Measurements from ENCODE around the gene VEGFB.
"Not testable (repeated sequence)": the region's sequence is repeated elsewhere in the genome, so short reads cannot be mapped to it uniquely, and the experiment has no call there.

VEGFB gene

DNA sequence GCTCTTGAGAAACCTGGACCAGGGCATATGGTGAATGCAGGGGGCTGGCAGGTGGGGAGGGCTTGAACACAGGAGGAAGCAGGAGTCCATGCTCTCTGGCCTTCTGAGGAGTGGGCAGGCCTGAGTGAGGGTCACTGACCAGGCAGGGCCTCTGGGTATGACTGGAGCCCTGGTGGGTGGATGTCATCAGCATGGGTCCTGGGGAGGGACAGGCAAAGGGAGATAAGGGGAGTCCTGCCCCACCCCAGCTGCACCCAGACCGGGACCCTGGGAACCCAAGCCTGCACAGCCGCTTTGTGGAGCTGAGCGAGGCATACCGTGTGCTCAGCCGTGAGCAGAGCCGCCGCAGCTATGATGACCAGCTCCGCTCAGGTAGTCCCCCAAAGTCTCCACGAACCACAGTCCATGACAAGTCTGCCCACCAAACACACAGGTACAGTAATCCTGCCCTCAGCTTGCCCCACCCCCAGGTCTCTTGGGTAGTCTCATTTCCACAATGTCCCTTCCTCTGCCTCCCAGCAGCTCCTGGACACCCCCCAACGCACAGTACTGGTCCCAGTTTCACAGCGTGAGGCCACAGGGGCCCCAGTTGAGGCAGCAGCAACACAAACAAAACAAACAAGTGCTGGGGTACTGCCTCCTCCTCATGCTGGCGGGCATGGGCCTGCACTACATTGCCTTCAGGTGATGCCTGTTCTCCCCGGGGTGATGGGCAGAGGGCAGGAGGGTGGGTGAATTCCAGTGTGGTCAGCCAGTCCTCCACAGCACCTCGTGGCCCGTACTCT lies 2.0 kb upstream of the VEGFB start:
- no peak for DNase-seq

DNA sequence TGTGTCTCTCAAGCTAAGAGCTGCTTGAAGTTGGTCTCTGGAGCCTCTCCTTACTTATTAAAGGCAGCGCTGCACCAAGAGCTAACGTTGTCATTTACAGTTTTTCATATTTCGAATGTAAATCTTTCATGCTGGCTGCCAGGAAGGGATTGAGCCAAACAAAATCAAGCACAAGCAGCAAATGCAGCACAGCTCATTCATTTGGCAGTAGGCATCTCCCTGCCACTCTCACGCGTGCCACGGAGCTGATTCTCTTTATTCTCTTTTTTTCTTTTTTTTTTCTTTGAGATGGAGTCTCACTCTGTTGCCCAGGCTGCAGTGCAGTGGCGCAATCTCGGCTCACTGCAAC lies 1.4 kb upstream of the VEGFB start:
- DNase-seq, result no peak

DNA sequence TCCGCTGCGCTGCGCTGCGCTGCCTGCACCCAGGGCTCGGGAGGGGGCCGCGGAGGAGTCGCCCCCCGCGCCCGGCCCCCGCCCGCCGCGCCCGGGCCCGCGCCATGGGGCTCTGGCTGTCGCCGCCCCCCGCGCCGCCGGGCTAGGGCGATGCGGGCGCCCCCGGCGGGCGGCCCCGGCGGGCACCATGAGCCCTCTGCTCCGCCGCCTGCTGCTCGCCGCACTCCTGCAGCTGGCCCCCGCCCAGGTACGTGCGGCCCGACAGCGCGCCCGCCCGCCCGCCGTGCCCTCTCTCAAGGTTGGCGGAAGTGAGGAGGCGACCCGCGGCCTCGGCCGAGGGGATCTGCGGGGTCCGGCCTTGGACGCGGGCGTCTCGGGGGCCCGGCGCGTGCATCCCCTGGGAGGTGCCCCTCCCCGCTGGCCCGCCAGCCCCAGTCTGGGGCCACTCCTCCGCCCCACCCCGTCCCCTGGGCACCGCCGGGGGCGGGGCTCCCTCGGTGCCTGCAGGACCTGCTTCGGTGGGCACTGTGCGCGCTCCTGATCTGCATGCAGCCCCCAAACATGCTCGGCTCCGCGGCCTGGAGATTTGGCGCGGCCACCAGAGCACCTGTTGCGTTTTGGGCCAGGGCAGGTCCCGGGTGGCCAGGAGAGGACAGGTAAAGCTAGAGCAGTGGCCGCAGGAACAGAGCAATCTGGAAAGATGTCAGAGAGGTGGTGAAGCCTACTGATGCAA lies 429 bp downstream of the VEGFB start:
- peak; percentile 30 for DNase-seq

DNA sequence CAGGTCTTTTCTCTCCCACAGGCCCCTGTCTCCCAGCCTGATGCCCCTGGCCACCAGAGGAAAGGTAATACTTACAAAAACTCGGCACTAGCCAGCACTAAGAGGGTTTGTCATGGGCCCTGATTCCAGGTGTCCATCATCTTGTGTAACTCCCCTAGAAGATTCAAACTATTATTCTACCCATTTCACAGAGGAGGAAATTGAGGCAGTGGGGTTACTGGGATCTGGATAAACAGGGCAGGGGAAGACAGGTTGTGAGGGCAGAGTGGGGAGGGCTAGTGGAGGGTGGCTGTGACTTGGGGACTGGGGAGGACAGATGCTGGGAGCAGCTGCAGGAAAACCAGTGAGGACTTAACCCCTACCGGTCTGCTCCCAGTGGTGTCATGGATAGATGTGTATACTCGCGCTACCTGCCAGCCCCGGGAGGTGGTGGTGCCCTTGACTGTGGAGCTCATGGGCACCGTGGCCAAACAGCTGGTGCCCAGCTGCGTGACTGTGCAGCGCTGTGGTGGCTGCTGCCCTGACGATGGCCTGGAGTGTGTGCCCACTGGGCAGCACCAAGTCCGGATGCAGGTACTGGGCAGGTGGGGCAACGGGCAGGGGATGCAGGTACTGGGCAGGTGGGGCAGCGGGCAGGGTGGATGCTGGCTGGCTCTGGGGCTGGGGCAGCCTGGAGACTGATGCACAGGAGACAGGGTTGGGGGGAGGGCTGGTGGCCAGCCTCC lies 1.2 kb downstream of the VEGFB start:
- peak; percentile 32 for DNase-seq

DNA sequence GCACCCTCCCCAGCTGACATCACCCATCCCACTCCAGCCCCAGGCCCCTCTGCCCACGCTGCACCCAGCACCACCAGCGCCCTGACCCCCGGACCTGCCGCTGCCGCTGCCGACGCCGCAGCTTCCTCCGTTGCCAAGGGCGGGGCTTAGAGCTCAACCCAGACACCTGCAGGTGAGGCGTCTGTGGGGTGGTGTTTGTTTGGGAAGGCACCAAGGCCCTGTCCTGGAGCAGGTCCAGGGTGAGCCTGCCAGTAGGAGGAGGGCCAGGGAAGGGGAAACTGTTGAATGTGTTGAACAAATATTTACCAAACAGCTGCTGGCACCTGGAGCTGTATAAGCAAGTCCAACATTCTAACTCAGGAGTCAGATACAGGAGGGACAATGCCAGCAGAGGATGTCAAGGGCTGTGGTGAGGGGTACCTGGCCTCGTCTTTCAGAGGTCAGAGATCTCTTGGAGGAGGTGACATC lies 3.1 kb downstream of the VEGFB start:
- peak; percentile 98 for DNase-seq

DNA sequence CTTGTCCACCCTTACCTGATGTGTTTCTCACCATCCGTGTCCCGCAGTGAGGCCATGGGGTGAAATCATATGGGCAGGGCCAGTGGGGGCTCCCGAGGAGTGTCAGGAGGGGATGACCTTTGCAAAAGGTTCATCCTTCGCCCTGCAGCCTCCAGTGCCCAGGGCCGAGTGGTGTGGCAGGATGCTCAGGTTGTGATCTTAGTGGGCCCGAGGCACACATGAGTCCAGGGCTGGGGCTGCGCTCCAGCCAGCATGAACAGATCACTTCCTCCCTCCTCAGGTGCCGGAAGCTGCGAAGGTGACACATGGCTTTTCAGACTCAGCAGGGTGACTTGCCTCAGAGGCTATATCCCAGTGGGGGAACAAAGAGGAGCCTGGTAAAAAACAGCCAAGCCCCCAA lies 3.7 kb downstream of the VEGFB start:
- DNase-seq, result peak; percentile 28

DNA sequence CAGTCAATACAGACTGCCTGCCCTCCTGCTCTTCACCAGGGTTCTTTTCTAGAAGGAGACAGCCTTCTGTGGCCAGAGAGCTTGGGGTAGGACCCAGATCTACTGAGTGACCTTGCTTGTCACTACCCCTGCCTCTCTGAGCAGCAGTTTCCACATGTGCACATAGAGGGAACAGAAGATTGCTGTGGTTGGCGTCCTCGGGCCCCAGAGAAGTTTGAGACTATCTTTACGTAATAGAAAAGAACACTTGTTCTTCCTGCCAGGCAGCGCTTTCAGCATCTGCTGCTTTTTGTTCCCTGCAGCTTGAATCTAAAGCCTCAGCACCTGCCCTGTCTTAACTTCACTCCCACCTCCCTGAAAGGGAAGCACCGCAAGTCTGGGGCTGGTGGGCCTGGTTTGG lies 4.6 kb downstream of the VEGFB start:
- DNase-seq, result no peak

DNA sequence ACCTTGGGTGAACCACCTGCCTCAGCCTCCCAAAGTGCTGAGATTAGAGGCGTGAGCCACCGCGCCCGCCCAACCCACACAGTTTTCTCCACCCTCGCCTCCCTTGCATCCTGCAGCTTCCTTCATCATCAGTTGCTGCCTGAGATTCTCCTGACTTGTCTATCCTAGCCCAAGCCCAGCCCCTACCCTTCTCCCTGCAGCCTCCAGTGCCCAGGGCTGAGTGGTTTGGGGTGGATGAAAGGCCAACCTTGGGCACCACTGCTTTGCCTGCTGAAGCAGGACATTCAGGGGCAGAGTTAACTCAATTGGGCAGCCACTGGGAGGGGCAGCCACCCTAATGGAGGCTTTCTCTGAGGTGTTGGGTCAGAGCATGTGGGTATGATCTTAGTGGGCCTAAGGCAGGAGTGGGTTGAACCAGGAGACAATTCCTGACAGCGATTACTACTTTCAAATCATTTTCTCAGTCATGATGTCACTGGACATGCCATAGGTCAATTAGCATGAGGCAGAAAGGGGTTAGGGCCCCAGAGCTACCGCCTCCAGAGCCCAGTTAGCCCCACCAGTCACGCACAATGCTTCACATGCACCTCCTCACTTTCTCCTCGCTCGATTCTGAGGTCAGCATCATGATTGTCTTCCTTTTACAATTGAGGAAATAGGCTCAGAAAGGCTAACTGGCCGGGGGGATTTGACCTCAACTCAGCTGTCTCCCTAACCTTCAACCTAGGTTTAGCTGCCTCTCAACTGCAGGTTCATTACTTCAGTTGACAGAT lies 5.5 kb downstream of the VEGFB start:
- DNase-seq, result peak; percentile 82

DNA sequence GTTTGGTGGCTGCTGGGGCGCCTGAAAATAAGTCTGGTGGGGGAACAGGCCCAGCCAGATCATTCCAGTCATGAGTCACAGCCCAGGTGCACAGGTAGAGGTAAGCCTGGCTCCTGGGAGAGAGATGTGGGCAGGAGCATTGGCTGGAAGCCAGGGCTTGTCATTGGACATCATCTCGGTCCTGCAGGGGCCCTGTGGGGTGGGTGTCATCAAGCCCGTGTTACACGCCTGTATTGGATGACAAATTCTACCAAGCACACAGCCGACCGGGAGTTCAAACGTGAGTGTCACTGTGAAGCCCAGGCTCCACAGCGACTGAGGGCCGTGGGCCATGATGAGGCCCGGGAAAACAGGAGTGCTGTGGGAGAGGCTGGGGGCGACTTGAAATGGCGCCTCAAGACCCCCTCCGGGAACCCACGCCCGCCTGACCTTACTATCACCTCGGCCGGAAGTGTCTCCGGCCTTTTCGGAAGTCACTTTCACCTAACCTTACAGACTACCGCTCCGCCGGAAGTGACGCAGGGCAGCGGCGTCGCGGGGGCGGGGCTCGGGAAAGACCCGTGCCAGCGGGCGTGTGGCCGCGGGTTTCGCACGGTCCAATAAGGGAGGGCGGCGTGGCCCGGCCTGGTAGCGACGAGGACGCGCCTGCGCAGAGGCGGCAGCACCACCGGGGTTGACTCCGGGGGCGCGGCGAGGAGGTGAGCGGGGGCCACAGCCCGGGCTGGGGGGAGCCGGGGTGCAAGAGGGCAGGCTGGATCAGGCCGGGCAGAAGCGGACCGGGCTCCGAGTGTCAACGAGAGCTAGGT lies 6.3 kb downstream of the VEGFB start, which contains the start of gene FKBP2:
Gene FKBP2, plus strand, starts transcription at position 661 of the 806 bp plus-strand sequence. CDS start 1,293 bp downstream, outside the sequence.
- DNase-seq, result peak; percentile 95

DNA sequence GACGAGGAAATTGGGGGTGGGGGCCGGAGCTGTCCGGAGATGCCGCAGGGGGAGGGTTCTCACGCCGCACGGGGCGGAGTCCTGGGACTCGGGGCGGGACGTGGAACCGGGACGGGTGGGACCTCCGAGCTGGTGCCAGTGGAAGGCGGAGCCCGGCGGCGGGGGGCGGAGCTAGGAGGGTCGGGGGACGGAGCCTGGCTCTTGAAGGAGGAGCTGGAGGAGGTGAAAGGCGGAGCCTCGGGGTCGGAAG lies 6.8 kb downstream of the VEGFB start:
- peak; percentile 97 for DNase-seq

DNA sequence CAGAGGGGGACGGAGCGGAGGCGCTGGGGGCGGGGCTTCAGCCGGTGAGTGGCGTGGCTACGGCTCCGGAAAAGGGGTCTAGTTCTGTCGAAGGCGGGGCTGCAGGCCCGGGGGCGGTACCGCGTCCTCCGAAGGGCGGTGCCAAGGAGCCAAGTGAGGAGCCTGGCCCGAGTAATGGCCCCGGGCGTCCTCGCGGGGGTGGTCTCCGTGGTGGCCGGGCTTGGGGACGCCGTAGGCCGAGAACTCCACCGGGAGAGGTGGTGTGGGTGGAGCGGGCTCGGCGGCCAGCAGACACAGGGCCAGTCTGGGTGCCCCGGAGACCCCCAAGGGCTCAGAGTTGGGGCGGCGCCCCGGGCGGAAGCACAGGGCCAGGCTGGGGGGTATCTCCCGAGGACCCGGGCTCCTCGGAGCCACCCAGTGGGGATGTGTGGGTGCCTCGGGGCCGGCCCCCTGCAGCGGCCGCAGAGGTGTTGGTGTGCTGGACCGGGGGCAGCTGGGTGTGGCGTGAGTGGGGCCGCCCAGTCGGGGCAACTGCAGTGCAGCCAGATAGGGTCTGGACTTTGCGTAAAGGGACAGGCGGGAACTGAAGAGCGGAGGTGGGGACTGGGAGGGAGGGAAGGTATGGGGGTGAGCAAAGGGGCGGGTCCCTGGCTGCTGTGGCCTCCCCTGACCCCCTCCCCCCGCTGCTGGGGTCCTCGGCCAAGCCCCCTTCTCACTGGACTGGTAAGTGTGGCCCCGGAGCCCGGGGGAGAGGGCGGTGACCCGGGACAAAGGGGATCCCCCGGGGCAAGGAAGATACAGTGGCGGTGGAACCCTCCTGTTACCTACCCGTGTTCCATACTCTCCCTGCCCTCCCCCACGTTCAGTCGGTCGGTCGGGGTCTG lies 7.3 kb downstream of the VEGFB start:
- no peak for DNase-seq

DNA sequence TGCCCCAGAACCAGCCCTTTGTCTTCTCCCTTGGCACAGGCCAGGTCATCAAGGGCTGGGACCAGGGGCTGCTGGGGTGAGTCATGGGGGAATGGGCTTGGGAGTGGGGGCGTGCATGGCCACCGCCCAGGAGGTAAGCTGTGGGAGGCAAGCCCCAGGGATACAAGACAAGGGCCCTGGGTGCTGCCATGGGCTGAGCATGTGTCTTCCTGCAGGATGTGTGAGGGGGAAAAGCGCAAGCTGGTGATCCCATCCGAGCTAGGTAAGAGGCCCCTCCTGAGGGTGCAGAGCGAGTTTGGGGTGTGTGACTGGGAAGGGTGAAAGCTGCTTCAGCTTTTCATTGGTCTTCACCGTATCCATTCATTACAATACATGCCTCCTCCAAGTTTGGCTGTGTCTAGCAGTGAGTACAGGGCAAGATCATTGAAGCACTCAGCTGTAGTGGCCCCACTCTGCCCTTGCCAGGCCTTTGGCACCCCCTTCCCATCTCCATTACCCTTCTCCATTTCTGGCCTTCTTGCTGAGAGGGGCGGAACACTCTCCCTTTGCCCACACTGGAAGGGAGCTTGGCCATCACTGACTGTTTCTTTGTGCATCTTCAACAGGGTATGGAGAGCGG lies 9.0 kb downstream of the VEGFB start:
- DNase-seq, result no peak

DNA sequence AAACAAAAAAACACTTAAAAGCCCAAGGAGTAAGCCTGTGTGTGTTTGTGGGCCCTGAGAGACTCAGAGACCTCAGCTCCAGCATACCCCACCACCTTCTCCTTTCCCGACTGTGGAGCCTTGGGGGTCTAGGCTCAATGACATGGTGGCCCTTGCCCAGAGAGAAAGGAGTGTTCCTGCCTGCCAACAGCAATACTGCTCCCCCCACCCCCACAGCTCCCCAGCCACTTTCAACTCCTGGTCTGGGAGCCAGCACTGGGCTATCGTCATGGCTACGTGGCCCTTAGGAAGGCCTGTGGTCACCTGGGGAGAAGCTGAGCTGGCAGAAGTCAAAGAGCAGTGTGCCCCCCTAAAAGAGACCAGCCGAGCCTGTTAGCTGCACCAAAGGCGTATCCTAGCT lies 9.7 kb downstream of the VEGFB start:
- DNase-seq, result no peak

DNA sequence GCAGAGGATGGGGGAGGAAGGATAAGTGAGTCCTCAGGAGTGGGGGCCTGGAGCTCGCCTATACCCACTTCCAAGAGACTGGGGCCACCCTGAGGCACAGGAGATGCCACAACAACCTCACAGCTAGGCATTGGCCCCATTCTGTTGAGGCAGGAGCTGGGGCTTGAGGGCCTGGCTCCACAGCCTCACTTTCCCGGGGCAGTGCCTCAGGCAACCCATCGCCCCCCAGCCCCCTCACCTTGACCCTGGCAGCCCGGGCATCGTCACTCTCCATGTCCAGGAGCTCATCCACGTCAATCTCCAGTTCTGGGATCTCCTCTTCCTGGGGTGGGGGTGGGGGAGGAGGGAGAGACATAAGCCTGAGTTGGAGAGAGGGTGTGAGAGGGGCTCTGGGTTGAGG lies 10.6 kb downstream of the VEGFB start:
- DNase-seq, result no peak

DNA sequence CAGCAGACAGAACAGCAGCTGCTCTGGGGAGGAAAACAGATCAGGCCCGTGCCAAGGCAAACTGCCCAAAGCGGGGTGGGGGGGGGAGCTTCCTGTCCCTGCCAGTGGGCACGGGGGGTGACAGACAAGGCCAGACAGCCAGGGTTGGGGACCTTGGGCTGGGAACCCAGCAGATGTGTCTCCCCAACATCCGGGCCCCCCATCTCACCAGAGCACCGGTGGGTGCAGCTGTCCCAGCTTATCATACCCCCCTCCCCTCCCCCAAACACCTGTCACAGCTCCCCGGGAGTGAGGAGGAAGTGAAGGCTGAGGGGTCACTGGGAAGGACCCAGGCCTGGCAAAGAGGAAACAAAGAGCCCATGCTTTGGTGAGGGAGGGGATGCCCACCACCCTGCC lies 11.0 kb downstream of the VEGFB start:
- DNase-seq, result peak; percentile 61

DNA sequence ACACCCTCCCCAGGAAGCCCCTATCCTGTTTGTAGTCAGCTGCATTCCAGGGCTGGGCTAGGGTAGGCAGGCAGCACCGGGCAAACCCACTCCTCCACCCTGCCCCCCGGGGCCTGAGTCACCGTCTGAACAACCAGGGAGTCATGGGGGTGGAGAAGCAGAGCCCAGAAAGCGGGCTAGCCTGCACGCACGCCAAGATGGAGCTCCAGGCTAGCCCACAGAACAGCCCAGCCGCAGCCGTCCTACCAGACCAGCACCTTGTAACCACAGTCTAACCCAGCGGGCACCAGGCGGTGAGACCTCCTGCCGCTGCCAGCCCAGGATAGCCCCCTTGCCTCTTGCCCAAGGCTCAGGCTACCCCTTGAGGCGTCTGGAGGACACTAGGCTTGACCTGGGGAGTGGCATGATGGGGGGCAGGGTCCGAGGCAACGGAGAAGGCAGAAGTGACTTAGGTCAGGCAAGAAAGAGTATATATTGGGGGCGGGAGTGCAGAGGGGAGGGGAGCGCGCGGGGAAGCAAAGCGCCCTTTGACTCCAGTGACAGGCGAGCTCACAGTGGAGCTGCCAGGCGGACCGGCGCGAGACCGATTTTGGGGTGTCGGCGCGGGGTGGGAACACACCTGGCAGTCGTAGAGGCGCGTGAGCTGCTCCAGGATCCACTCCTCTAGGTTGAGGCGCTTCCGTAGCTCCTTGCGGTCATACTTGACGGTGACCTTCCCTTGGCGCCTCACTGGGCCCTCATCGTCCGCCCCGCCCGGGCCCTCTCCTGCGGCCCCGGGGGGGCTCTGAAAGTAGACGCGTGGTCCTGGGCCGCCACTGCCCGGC lies 11.6 kb downstream of the VEGFB start:
- DNase-seq, result peak; percentile 68

DNA sequence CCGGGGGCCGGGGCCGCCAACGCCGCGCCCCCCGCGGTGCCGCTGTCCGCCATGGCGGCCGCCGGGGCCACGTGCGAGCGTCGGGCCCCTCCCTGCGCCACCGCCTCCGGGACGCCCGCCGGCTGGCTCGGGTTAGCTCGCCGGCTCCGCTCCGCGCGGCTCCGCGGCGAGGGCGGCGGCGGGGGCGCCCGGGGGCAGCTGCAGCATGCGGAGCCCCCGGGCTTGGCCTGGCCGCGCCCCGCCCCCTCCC lies 12.2 kb downstream of the VEGFB start:
- DNase-seq, result not testable (repeated sequence)

DNA sequence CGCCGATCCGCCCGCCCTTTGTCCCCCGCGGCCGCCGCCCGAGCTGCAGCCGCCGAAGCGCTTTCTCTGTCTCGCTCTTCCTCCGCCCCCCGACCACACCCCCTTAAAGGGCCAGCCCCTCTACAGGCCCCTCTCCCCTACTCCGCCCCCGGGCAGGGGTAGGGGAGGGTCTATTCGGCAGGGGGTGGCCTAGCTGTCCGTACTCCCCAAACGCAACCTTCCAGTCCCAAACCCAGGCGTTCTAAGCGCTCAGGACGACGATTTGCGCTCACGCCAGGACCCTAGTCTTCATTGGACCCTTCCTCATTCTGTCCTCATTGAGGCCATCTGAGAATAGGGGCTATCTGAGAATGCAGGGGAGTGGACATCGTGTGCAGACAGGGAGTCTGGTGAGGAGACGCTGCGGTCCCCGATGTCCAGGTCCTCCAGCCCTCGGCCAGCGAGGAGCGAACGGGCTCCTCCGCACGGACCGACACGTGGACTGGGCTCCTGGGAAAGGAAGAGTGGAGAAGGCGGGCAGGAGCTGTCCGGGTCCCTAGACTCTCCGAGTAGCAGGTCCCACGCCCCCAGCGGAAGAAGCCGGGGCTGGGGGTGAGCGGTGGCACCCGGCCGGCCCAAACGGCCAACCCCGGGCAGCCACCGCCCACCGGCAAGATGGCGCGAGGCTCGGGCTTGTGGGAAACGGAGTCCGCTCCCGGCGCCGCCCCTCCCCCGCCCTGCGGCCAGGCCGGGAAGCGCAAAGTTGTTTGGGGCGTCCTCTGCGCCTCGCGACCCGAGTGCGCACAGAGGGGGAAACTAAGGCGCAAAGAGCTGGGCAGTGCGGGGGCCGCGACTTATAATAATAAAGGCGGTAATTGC lies 12.7 kb downstream of the VEGFB start, which contains the start of gene PPP1R14B:
Gene PPP1R14B, minus strand, starts transcription at position 73 of the 858 bp plus-strand sequence. CDS start 270 bp downstream, outside the sequence.
- peak; percentile 83 for DNase-seq
